Measurements from ENCODE around the gene UBE2G1.

DNA sequence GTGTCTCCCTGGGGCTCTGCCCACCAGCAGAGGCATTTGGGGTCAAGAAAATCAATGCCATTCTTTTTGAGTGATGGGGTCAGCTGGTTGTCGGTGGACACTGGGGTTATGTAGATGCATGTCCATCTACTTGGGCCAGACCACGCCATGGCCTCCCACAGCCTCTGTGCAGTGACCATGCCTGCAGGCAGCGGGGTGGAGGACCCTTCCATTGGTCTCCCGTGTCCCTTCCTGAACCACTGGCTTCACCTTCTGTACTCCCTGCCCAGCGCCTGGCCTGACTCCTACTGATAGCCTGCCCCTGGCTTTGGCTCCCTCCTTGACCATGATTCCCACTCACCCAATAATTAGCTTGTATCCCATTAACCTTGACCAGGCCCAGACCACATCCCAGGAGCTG is 39.2 kb upstream of the UBE2G1 start:
- TF ChIP-seq, protein P1, sequence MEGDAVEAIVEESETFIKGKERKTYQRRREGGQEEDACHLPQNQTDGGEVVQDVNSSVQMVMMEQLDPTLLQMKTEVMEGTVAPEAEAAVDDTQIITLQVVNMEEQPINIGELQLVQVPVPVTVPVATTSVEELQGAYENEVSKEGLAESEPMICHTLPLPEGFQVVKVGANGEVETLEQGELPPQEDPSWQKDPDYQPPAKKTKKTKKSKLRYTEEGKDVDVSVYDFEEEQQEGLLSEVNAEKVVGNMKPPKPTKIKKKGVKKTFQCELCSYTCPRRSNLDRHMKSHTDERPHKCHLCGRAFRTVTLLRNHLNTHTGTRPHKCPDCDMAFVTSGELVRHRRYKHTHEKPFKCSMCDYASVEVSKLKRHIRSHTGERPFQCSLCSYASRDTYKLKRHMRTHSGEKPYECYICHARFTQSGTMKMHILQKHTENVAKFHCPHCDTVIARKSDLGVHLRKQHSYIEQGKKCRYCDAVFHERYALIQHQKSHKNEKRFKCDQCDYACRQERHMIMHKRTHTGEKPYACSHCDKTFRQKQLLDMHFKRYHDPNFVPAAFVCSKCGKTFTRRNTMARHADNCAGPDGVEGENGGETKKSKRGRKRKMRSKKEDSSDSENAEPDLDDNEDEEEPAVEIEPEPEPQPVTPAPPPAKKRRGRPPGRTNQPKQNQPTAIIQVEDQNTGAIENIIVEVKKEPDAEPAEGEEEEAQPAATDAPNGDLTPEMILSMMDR (IDR thresholded peaks at IDR 0.05) = no peak
- no peak for TF ChIP-seq EZH2 (IDR thresholded peaks at IDR 0.05; ENCODE audit: borderline replicate concordance, insufficient read depth, low read depth, low read length, poor library complexity, severe bottlenecking)
